ENCODE data around the gene TSHZ3.

- TF ChIP-seq CTCF (IDR thresholded peaks at IDR 0.05; ENCODE audit: low read depth, low read length) = no peak
- TF ChIP-seq EZH2phosphoT487 (IDR thresholded peaks at IDR 0.05; ENCODE audit: low read depth) = no peak
These were observed 12.5 kb upstream of the TSHZ3 start for GRCh38 chr19:31361728-31362127.

Measured in OCI-LY3 (cell line).